ENCODE measurements around the gene EDEM2.
A peak's percentile ranks its signal among the peaks of the same experiment; 100 is the strongest.
"Not testable (repeated sequence)": the region's sequence is repeated elsewhere in the genome, so short reads cannot be mapped to it uniquely, and the experiment has no call there.

EDEM2 gene

DNA sequence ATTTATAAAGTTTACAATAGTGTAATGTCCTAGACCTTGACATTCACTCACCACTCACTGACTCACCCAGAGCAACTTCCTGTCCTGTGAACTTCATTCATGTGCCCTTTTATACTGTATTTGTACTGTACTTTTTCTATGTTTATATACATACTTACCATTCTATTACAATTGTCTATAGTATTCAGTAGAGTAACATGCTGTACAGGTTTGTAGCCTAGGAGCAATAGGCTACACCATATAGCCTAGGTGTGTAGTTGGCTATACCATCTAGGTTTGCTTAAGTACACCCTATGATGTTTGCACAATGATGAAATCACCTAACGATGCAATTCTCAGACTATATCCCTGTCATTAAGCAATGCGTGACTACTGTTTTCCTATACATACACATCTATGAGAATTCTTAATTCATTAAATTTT is 17.5 kb downstream of the EDEM2 start:
- DNase-seq (ENCODE audit: low read depth) = no peak

DNA sequence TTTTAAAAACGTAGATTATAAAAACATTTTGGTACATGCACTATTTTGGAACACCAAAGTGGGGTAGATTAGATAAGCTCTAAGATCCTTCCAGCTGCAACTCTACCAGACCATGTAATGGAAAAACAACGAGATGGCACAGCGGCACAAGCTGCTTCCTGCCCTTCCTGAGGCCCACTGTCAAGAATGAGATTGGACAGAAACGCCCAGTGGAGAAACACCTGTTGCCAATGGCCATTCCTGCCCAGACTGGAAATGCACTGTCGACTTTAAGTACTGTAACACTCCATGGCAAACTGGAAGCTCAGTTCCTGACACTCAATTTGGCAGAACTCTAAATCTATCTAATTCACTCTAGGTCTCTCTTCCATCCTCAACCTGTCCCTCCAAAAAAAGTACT is 21.4 kb downstream of the EDEM2 start:
- no peak for DNase-seq (ENCODE audit: low read depth)

DNA sequence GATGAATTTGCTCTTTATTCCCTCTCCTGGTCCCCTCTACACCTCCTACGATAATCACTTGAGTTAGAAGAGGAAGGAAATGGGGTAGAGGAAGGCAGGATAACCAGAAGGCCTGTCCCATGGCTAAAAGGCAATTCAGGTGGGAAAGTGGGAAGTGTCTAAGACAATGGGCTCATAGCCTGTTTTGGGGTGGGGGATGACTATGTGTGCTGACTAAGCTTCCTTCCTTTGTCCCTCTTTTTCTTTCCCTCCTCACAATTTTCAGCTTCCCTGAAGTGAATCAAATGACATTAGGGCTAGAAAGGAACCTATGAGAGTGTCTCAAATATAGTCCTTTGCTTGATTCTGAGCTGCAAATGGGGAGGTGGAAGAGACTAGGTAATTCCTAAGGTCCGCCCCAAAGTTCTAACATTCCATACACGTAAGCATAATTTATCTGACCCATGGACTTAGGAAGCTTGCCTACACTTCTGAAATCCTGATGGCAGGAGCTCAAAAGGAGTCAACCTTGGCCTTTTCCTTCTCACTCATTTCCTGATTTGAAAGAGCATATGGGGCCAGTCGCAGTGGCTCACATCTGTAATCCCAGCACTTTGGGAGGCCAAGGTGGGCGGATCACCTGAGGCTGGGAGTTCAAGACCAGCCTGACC is 24.3 kb downstream of the EDEM2 start:
- DNase-seq (ENCODE audit: low read depth) = no peak

DNA sequence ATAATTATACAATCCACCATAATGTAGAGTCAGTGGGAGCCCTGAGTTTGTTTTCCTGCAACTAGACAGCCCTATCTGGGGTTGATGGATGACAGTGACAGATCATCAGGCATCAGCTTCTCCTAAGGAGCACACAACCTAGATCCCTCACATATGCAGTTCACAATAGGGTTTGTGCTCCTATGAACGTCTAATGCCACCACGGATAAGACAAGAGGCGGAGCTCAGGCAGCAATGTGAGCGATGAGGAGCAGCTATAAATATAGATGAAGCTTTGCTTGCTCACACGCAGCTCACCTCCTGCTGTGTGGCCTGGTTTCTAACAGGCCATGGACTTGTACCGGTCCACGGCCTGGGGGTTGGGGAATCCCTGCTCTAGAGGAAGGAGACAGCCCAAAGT is 25.9 kb downstream of the EDEM2 start:
- no peak for DNase-seq (ENCODE audit: low read depth)

DNA sequence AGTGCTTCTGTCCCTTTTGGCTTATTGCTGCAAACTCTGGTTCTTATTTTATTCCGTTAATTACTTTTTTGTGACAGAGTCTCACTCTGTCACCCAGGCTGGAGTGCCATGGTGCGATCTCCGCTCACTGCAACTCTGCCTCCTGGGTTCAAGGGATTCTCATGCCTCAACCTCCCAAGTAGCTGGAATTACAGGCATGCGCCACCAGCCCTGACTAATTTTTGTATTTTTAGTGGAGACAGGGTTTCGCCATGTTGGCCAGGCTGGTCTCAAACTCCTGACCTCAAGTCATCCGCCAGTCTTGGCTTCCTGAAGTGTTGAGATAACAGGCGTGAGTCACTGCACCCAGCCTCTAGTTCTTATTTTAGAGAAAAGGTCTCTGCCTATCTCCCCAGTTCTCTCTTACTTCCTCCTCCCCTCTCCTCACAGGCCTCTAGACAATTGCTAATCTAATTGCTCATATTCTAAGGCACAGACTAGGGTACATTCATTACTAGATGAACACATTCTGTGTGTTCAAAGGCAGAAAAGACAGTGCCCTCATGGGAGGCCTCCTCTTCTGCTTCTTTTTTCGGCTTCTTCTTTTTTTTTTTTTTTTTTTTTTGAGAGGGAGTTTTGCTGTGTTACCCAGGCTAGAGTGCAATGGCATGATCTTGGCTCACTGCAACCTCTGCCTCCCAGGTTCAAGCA is 27.0 kb downstream of the EDEM2 start:
- no peak for DNase-seq (ENCODE audit: low read depth)

DNA sequence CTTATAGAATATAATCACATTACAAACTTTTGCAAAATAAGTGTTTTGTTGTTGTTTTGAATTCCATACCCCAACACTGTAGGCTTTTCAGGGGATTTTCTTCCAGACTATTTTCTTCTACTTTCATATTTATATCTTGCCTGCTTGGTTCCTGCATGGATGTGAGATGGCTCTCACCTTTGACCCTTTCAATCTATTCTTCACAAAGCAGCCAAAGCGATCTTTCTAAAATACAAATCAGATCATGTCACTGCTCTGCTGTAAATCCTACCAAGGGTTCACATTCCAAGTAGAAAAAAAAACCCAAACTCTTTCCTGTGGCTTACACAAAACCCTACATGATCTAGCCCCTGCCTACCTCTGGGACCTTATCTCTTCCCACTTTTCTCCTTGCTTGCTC is 29.5 kb downstream of the EDEM2 start:
- no peak for DNase-seq (ENCODE audit: low read depth)

DNA sequence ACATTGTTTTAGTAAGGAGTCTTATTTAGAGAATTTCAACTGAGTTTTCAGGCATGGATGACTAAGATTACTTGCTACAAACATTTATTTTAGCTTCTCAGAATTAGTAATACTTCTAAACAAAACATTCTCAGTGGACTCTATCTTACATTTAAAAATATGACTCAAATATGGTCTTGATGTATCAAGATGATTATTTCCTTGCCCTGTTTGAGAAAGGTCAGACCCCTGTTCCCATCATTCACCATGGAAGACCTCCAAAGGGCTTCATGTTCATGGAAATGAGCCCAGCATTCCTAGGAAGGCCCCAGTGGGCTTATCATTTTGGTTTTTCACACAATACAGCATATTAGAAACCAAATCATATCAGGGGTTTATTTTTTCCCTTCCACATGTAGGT is 29.9 kb downstream of the EDEM2 start:
- no peak for DNase-seq (ENCODE audit: low read depth)

DNA sequence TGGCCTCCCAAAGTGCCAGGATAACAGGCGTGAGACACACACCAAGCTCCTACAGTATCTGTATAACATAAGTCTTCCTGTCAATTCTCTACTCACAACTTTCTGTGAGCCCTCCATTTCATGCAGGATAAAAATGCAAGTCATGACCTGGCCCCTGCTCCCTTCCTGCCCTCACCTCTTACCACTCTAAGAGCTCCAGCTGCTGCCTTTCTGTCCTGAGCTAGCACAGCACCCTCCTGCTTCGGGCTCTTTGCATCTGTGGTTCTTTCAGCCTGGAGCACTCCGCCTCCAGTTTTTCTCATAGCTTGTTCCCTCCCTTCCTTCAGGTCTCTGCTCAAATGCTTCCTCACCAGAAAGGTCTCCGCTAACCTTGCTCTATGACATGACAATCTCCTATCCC is 30.9 kb downstream of the EDEM2 start:
- DNase-seq (ENCODE audit: low read depth) = no peak

DNA sequence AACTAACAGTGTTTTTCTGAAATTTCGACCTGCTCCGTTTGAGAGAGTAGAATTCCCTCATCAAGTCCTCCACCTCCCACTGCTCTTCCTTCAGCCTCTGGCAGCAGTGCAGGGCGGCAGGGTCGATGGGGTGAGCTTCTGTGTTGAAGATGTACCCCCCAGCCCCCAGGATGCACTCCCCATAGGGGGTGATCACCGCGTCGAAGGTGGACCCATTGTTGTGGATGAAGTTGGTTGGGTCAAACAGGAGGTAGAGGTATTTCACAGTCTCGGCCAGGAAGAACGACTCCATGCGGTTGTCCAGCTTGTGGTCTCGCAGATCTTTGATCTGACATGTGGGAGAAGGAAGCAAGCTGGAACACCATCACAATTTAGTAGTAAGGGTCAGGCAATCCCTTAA is 31.5 kb downstream of the EDEM2 start:
- DNase-seq (ENCODE audit: low read depth) = no peak

DNA sequence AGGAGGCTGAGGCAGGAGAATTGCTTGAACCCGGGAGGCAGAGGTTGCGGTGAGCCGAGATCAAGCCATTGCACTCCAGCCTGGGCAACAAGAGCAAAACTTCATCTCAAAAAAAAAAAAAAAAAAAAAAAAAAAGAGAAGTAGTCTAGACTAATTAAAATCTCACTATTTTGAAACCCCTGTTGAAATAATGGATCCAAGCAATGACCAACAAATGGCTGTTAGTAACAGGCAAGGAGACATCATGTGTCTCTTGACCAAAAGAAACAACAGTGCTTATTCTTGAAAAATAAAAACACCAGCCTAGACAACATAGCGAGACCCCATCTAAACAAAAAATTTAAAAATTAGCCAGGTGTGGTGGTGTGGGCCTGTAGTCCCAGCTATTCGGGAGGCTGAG is 34.9 kb downstream of the EDEM2 start:
- DNase-seq (ENCODE audit: low read depth) = not testable (repeated sequence)

DNA sequence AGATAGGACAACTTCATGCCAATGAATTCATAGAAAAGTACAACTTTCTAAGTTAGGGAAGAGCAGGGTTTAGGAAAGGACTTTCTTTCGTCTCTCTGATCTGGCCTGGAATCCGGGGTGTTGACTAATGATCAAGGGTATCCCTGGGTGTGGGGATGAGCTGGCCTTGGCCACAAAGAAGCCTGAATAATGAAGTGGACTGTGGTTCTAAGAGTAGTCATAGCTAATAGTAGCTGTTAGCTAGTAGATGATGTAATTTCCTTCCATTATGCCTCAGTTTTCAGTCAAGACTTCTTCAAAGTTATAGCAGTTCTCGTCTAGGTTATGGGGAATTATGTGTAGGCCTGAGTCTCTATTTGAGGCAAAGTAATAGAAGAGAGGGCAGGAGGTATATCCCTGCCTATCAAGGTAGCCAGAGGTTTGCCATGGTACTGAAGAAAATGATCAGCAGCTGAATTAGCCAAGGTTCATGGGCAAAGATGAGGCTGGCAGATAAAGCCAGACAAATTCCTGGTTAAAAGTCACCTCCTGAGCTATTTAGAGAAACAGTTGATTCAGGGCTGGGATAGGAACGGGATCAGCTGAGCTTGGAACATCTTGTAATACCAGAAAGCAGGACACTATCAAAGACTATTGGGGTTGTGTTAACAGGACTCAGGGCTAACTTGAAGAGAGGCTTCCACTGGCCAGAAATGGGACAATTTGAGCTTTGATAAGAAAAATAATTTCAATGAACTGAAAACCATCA is 35.8 kb downstream of the EDEM2 start:
- DNase-seq (ENCODE audit: low read depth) = no peak

DNA sequence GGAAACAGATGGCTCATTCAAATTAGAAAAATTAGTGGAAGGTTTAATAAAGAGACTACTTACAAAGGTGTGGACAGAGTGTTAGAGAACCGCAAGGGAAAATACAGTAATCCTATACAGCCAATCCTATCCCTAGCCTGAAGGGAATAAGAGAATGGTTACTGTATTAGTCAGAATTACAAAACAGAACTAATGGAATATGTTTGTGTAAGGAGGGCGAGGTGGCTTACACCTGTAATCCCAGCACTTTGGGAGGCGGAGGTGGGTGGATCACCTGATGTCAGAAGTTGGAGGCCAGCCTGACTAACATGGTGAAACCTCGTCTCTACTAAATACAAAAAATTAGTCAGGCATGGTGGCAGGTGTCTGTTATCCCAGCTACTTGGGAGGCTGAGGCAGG is 38.2 kb downstream of the EDEM2 start:
- no peak for DNase-seq (ENCODE audit: low read depth)

DNA sequence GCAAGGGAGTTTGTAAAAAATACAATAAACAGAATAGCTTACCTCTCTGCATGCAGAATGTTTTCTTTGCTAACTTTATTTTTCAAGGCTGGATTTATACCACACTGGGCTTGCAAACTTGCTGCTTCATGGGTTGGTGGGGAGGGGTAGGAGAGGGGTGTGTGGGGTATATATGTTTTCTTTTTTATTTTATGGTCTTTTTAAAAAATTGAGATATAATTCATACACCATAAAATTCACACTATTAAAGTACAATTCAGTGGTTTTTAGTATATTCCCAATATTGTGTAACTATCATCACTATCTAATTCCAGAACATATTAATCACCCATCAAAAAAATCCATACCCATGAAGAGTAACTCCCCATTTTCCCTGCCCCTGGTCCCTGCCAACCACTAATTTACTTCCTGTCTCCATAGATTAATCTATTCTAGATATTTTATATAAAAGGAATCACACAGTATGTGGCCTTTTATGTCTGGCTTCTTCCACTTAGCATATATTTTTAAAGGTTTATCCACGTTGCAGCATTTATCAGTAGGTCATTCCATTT is 40.2 kb downstream of the EDEM2 start:
- DNase-seq (ENCODE audit: low read depth) = no peak

DNA sequence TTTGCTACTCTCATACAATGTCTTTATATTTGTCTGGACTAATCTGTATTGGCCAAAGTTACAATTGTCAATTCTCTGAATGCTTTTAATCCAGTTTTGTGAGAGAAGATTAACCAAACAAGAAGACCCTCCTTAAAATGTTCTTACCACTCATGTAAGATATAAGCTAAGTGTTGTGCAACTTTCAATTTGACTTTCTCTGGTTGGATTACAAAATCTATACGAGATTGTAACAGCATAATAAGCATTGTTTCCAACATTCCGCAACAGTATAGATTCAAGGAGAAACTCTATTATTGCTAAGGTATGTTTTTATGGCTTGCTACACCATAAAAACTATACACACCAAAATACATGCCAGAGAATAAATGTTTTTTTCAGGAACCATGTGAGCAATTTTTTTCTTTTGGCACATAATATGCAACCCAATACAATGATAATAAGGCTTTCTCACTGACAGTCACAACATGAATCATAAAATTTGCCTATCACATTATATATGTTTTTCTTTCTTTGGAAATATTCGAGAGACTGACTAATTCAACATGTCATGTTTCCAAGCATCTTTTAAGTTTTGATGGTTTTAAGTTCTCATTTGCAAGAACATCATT is 42.3 kb downstream of the EDEM2 start:
- DNase-seq (ENCODE audit: low read depth) = no peak

DNA sequence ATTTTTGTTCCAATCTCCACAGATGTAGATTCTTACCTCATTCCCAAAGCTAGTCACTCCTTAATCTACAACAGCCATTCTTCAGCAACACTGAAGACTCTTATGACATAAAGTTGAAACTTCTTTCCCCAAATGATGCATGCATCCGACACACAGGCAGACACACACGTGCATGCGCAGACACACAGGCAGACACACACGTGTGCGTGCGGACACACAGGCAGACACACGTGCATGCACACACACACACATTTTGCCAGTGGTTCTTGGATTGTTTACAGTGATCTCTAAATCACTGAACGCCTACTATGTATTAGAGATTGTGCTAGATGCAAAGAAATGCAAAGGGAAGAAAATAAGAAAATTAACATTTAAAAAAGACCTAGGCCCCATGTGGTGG is 45.5 kb downstream of the EDEM2 start:
- DNase-seq (ENCODE audit: low read depth) = no peak

DNA sequence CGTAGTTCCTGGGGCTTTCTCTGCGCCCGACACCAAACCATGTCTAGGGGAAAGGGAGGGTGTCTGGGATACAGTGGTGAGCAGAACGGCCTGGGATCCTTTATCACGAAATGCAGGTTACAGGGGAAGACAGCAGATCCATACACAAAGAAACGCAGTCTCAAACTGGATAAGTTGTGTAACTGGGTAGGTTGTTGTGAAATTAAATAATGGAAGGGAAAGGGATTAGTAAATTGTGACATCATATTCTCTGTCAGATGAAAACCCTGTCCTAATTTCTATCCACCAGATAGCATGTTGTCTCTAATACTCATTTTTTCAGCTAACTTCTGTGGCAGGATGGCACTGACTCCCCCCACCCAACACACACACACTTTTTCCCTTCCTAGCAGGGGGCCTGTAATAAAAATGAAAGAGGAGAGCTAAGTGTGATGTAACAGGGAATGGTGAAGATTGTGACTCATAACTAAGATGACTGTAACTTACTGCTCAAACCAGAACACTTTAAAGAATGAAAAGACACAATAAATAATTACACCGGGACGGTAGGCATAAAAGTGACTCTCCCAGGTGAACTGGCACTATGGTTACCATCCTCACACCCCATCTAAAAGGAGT is 53.8 kb downstream of the EDEM2 start:
- peak; percentile 29 for DNase-seq (ENCODE audit: low read depth)

DNA sequence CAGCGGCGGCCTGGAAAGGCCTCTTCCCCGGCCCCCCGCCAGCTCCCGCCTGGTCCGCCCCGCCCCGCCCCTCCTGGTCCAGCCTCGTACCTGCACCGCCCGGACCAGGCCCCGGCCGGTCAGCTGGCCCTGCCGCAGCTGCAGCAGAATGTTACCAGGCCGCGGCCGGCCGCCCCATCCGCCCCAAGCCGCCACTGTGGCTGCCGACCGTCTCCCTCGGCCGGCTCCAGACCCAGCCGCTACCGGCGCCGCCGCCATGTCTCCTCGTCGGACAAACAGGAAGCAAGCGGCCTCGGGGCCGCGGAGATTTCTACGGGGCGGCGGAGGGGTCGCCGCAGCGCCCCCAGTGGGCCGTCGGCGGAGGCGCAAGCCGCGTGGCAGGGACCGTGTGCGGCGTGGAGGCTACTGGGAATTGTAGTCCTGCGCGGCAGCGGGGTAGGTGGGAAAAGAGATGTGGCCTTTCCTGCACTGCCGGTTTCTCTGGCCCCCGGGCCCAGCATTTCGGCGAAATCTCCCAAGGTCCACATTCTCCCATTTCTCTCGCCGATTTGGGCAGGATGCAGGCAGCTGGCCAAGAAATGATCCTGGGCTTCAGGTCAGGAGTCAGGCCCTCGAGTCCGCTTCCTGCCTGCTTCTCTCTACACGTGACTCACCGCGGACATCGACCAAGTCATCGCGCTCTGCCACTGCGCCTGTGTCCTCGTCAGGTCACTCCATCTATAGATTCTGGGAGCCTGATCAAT is 54.4 kb downstream of the EDEM2 start, which contains the start of gene TRPC4AP:
TSS of gene TRPC4AP (minus strand) at position 284 of the 743 bp plus-strand sequence. CDS start at position 258, 26 bp downstream.
- peak; percentile 84 for DNase-seq (ENCODE audit: low read depth)

DNA sequence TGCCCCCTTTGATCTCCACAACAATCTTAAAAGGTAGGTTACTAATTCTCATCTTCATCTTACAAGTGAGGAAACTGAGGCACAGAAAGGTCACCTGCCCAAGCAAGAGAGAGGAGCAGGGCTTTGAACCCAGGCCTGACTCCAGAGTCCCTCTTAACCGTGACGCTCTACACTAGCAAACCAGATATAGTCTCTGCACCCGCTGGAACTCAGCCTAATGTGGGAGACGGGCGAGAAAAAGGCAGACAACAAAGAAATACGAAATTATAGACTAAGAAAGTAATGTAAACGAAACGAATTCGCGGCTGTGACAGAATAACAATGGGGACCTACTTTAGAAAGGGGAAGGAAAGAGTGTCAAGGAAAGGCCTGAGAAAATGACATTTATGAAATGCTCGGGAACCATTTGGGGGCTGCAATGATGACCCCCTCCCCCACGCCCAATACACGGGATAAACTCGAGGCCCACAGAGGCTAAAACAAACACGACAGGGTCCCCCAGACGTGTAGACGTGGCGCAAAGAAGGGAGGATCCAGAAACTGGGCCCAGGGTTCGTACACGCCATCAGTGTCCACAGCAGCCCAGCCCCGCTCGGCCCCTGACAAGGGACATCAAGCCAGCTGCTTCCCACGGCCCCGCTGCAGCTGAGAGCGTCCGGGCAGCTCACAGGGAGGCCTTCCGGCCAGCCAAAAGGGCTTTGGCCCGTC is 55.2 kb downstream of the EDEM2 start:
- no peak for DNase-seq (ENCODE audit: low read depth)

DNA sequence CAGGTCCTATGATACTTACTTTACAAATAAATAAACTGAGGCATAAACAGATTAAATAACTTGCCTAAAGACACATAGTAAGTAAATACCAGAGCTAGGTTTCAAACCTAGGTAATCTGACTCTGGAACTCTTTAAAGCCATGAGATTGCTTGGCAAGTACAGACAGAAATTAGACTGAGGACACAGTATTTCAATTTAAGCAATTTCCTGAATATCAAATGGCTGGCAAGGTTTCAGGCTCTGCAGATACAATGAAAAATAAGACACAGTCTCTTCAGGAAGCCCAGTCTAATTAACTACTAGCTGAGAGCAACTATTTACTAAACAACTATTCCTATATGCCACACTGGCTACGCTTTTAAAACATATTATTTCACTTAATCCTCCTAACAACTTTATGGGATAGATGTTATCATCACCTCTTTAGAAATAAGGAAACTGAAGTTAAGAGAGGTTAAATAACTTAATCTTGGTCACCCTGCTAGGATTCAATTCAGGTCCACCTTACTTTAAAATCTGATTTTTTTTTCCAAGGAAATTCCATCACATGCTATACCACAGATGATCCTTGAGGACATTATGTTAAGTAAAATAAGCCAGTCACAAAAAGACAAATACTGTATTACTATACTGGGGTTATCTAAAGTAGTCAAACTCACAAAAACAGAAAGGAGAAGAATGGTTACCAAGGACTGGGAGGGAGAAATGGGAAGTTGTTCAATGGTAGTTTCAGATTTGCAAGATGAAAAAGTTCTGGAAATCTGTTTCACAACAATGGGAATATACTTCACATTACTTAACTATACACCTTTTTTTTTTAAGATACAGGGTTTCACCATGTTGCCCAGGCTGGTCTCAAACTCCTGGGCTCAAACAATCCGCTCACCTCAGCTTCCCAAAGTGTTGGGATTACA is 58.6 kb downstream of the EDEM2 start:
- no peak for DNase-seq (ENCODE audit: low read depth)

DNA sequence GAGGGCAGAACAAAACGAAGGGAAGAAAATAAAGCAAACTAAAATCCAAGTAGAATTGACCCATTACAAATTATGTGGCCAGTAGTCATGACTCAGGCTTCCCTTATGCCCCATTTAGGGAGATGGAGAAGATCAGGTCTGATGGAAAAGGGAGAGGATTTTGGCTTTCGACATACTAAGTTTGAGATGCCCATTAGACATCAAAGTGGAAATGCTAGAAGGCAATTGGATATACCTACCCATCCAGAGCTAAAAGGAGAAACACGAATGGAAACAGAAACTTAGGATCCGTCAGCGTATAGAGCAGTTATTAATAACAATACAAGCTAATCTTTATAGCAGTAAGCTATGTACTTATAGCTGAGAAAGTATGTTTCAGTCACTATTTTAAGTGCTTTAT is 59.3 kb downstream of the EDEM2 start:
- no peak for DNase-seq (ENCODE audit: low read depth)
